IPS DF 6.9 (cell line): ENCODE measurements around the gene SETD1B.

Experiments
- DNase-seq: peaks from one replicate; pipeline ENCODE4 v3.0.0-alpha.2; 2013; ENCODE audit warnings: low read depth, low spot score
- H3K27ac ChIP-seq: one replicate; pipeline ENCODE4 v1.5.1; 2013; ENCODE audit warnings: low read length, control low read depth
- H3K27me3 ChIP-seq: 2 replicates; pipeline ENCODE4 v1.6.1; 2013; ENCODE audit warnings: mild to moderate bottlenecking, low read length; ENCODE audit not compliant: control insufficient read depth, insufficient read depth
- H3K36me3 ChIP-seq: 2 replicates; pipeline ENCODE4 v1.6.1; 2013; ENCODE audit warnings: low read length; ENCODE audit not compliant: control insufficient read depth, insufficient read depth
- H3K4me1 ChIP-seq: 2 replicates; pipeline ENCODE4 v1.6.1; 2013; ENCODE audit warnings: low read length; ENCODE audit not compliant: control insufficient read depth, insufficient read depth
- H3K4me3 ChIP-seq: 2 replicates; pipeline ENCODE4 v1.5.1; 2013; ENCODE audit warnings: mild to moderate bottlenecking, low read length
- H3K9me3 ChIP-seq: 2 replicates; pipeline ENCODE4 v1.6.1; 2013; ENCODE audit warnings: low read length, inconsistent platforms; ENCODE audit not compliant: control insufficient read depth, insufficient read depth
- WGBS: extraction: QIAGEN DNeasy Blood & Tissue Kit; methylation state at CpG from one replicate; pipeline ENCODE4 v1.1.7; 2013; ENCODE audit warnings: mixed read lengths, missing lambda C conversion rate; ENCODE audit not compliant: insufficient read length, insufficient coverage; 5-methylcytosine and 5-hydroxymethylcytosine counted together

SETD1B gene

DNA sequence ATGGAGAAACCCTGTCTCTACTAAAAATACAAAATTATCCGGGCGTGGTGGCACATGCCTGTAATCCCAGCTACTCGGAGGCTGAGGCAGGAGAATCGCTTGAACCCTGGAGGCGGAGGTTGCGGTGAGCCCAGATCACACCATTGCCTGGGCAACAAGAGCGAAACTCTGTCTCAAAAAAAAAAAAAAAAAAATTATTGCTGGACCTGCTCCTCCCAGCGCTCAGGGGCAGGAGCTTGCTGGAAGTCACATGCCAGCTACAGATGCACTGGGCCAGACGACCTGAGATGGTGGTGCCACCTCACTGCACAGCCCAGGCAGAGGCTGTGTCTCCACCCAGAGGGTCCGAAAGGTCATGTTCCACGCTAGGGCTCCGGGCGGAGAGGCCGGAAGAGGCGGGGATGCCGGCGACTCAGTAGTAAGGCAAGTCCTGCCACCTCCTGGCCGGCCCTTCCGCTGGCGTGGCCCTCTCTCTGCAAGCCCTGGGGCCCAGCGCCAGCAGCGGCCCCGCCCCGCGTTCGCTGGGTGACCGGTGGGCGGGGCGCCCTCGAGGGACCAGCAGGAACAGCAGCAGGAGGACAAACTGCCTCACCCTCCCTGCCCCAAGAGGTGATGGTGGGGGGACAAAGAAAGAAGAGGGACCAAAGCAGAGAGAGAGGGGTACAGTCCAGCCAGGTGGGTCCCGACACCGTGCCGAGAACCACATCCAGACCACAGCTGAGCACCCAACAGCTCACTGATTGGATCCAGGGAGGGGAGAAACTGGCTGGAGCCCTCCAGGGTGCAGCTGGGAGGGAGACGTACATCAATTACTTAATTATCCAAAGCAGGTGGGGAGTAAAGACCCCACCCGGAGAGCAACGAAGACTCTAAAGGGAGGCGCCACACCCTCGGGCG lies 6.7 kb upstream of the SETD1B start:
- WGBS: no CpG with 5 or more reads among the region's 39 CpGs
- H3K4me3 ChIP-seq: peak overlapping the region; percentile 4; the same call in 1 of the 2 replicates
- no peak overlapping the region for H3K27ac ChIP-seq
- H3K27me3 ChIP-seq: no peaks in the 10 kb centered on the region
- no peak for DNase-seq
- H3K4me1 ChIP-seq: peaks cover 11% of the 10 kb centered on the region
- peaks cover 4% of the 10 kb centered on the region for H3K36me3 ChIP-seq
- H3K9me3 ChIP-seq: no peaks in the 10 kb centered on the region

DNA sequence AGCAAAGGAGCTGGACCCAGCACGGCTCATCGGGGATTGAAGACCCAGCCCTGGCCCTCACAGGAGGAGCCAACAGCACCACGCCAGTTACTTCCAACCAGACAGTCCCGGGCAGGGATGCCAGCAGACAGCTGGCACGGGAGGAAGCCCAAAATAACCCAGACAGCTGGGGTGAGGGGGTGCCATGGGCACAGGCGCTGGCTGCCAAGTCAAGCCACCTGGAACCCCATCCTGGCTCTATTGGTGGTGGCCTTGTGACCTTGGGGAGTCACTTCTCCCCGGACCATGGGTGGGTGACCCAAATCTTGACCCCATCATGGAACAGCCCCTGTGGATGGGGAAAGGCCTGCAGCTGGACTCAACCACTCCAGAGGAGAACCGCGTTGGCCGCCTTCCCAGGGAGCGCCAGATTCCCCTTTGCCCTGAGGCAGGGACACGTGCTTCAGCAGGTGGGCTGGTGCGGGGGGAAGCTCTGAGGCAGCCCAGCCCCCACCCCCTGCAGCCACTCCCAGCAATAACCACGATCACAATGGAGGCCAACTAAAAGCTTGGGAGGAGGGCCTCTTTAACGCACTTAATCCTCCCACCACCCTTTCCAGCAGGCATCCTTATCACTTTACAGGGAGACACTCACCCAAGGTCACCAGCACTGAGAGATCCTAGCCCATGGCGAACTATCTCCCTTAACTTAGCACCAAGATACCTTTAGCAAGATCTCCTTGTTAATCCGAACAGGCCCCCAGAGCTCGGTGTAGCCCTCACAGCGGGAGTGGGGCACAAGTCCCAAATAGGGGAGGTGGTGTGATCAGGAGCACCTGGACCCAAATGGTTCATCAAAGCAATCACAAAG lies 5.6 kb upstream of the SETD1B start:
- no peak for DNase-seq

DNA sequence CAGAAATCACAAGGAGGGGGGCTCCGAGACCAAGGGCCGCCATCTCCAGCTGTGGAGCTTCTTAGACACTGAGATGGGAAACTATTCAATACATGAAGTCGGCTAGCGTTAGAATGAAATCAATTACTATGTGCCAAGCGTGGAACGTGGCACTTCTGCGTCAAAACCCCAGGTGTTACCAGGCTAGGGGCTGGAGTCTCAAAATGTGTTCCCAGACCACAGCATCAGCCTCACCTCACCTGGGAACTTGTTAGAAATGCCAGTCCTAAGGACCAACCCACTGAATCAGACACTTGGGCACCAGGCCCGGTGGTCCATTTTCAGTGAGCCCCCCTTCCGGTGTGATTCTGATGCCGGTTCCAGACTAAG lies 5.0 kb upstream of the SETD1B start:
- H3K9me3 ChIP-seq: no peaks in the 10 kb centered on the region
- no peak overlapping the region; the same call in 1 of the 2 replicates for H3K4me3 ChIP-seq
- no peaks in the 10 kb centered on the region for H3K27me3 ChIP-seq
- H3K4me1 ChIP-seq: peaks cover 11% of the 10 kb centered on the region
- H3K36me3 ChIP-seq: peaks cover 4% of the 10 kb centered on the region
- no CpG with 5 or more reads among the region's 10 CpGs for WGBS
- DNase-seq: no peak
- H3K27ac ChIP-seq: no peak overlapping the region

More for the DNA sequence above, 5.6 kb upstream of the SETD1B start:
- Histone ChIP-seq H3K9me3 (no peaks in the 10 kb centered on the region), H3K27ac (no peak overlapping the region), H3K4me3 (no peak overlapping the region), H3K36me3 (peaks cover 4% of the 10 kb centered on the region), H3K4me1 (peaks cover 11% of the 10 kb centered on the region), H3K27me3 (no peaks in the 10 kb centered on the region)
- WGBS: no CpG with 5 or more reads among the region's 19 CpGs

DNA sequence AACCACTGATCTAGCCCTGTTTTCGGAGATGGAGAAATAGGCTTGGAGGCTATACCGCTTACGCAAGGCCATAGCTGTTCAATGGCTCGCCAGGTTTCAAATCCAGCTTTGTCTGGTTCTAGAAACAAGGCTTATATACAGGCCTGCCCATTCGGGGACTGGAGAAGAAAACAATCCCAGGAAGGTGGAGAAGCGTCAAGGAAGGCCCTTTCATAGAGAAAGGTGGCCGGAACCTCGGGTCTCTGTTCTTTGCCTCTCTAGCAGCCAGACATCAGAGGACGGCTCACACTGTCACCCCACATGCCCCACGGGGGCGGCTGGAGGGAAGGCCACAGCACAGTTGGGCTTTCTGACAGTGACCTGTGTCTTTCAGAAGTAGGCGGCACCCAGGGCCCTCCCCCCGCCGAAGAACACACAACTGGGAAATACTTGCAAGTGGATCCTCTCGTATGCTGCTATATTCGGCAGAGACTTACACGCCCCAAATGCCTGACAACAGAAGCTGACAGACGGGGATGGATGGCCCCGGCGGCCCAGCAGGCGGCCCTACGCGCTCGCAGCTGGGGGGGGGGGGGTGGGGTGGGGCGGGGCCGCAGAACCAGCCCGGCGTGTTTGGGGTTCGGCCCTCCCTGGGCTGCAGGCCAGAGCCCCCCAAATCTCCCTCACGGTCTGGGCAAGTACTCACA lies 4.5 kb upstream of the SETD1B start:
- peaks cover 11% of the 10 kb centered on the region for H3K4me1 ChIP-seq
- peak overlapping the region; percentile 60; the same call in 1 of the 2 replicates for H3K4me3 ChIP-seq
- H3K27ac ChIP-seq: no peak overlapping the region
- no peaks in the 10 kb centered on the region for H3K27me3 ChIP-seq
- WGBS: no CpG with 5 or more reads among the region's 30 CpGs
- peaks cover 4% of the 10 kb centered on the region for H3K36me3 ChIP-seq
- no peaks in the 10 kb centered on the region for H3K9me3 ChIP-seq
- DNase-seq: no peak

DNA sequence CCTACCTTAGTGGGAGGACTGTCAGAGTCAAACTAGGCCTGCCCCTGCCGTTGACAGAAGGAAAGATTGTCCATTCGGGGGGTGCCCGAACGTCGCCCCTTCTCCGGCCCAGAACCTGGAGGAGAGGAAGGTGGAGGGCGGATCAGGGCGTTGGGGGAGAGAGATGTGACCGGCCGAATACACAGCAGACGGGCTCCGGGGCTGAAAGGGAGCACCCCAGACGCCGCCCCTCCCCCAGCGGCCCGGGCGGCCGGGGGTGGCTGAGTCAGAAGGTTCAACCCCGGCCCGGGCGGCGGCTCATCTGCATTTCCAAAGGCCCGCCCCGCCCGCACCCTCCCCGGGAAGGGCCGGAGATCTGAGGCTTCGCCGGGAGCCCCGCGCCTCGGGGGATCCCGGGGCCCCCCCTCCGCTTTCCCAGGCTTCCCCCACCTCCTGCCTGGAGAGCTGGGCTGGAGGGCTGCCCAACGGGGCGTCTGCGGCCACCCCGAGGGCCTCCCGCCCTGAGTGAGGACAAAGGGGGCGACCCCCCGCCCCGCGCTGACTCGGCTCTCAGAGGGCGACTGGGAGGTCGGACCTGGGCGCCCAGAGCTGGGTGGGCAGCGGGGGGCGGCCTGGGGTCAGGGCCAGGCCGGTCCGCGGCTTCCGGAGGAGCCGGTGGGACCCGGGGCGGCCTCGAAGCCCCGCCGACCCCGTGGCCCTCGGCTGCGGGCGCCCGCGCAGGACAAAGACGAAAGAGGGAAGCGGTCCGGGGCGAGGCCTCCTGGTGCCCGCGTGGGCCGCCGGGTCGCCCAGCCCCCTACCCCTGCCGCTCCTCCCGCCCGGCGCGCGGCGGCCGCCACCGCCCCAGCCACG lies 3.7 kb upstream of the SETD1B start:
- WGBS: no CpG with 5 or more reads among the region's 84 CpGs
- Histone ChIP-seq H3K36me3 (peaks cover 4% of the 10 kb centered on the region), H3K27ac (no peak overlapping the region), H3K27me3 (no peaks in the 10 kb centered on the region), H3K4me3 (peak overlapping the region; percentile 60; the same call in 1 of the 2 replicates), H3K4me1 (peaks cover 11% of the 10 kb centered on the region), H3K9me3 (no peaks in the 10 kb centered on the region)
- DNase-seq: no peak

DNA sequence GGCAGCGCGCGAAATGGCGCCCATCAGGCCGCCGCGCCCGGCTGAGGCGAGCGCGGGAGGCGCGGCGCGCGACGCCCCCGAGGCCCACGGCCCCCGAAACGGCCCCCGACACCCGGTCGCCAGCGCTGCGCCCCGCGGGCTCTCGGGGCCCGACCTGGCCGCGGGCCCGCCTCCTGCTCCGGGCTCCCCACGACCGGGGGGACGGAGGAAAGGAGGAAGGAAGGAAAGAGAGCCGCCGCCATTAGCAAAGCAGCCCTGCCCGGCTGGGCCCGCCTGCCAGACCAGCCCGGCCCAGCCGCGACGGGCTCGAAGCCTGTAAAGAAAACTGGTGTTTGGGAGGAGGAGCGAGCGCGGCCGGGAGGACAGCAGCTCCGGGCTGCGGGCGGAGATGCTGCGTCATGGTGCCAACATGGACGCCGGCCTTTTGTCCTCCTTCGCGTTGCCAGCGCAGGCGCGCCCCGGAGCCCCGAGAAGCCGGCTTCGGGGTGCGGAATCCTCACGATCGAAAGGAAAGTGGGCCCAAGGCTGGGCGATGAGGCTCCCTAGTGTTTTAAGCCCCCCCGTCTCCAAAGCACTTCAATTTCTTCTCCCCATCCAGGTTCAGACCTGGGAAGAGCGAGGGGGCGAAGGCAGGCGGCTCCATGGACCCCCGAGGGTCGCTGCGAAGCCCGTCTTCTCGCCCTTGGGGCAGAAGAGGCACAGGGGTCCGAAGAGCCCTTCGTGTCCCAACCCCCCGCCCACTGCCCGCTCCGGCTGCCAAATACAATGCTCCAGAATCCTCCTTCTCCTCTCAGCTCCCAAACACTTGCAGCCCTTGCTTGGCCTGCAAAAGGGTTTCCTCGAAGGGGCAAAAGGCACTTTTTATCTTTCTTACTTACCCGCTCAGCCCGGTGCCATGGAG lies 2.9 kb upstream of the SETD1B start:
- H3K4me1 ChIP-seq: peaks cover 13% of the 10 kb centered on the region
- H3K27ac ChIP-seq: no peak overlapping the region
- no peaks in the 10 kb centered on the region for H3K9me3 ChIP-seq
- no peaks in the 10 kb centered on the region for H3K27me3 ChIP-seq
- no peak for DNase-seq
- H3K36me3 ChIP-seq: peaks cover under 1% of the 10 kb centered on the region
- peak overlapping the region; percentile 60 for H3K4me3 ChIP-seq
- no CpG with 5 or more reads among the region's 86 CpGs for WGBS

DNA sequence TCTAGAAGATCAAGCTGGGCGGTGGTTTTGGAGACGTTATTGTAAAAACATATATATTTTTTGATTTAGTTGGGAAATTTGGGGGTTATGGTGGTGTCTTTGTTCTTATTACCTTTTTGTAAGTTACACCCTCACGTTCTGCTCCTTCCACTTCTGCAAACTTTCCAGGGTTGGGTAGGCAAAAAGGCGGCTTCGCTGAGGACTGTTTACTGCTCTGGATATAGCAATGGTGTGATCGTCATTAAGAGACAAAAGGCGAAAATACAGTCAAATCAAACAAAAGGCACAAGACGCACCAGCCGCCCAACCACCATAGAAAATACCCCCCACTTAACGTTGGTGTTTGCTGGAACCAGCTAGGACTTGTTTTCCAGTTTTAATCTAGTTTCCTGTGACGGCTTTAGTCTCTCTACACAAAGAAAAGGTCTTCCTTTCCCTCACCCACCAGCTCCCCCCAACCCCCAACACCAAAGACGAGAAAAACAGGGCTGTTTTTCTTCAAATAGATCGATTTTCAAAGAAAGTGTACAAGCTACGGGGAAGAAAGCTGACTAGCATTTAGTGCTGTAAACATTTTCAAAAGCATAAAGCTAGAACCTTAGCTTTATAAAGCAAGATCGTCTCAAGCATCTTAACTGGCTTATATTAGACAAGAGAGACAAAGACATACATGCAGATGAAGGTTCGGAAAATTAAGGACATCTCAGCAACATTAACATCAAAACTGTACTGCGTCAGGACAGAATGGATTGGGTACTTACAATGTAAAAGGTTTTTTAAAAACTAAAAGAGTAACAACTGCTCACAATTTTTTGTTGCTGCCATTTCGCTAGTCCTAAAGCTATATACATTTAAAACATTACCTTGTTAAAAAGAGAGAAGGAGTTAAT lies 2.0 kb upstream of the SETD1B start:
- Histone ChIP-seq H3K9me3 (no peaks in the 10 kb centered on the region), H3K4me1 (peaks cover 13% of the 10 kb centered on the region), H3K27ac (no peak overlapping the region), H3K4me3 (peak overlapping the region; percentile 60; the same call in 1 of the 2 replicates), H3K36me3 (no peaks in the 10 kb centered on the region), H3K27me3 (no peaks in the 10 kb centered on the region)
- 100% methylated on average over 2 of the region's 18 CpGs for WGBS
- no peak for DNase-seq

DNA sequence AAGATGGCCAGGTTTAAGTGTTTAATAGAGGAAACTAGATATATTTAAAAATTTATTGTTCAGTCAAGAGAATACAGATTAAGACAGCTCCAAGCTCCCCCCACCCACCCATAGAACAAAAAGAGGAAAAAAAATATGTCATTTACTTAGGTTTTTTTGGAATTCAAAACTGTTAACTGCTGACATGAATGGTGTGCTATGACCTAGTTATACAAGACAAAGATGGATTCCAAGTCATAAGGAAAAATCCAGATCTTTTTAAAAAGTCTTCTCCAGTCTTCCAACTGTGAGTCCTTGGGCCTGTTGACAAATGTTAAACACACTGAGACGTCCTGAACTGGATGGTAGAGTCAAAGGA lies 1.3 kb upstream of the SETD1B start:
- WGBS: no CpG with 5 or more reads among the region's 1 CpG
- Histone ChIP-seq H3K4me1 (peaks cover 10% of the 10 kb centered on the region), H3K27ac (no peak overlapping the region), H3K27me3 (no peaks in the 10 kb centered on the region), H3K4me3 (peak overlapping the region; percentile 42; the same call in 1 of the 2 replicates), H3K36me3 (no peaks in the 10 kb centered on the region), H3K9me3 (no peaks in the 10 kb centered on the region)
- no peak for DNase-seq
